ENCODE results near the gene IGF1. TPM values are rescaled to one million over a fixed set of nuclear protein-coding genes. Genes with fewer than 3 reads are reported as not detected.

The IGF1 gene
- total RNA-seq, 2 donors from 2014 or later: 15.8 to 44.8 TPM

DNA sequence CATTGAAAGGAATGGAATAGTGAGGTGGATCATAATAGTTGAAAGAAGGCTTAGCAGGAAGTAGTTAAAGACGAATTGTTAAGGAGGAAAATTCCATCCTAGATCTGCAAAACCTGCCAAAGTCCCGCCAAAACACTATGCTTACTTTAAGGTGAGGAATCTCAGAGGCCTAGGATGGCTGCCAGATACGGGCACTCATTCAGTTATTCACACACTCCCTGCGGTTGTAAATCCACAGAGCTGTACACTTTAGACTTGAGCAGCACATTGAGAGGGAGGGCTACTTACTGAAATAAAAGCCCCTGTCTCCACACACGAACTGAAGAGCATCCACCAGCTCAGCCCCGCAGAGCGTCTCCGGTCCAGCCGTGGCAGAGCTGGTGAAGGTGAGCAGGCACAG lies 5.0 kb downstream of the IGF1 start:
- Histone ChIP-seq H3K27ac (no peak overlapping the region), H3K4me3 (no peak overlapping the region), H3K4me1 (peaks cover 32% of the 10 kb centered on the region), H3K27me3 (no peaks in the 10 kb centered on the region), H3K36me3 (replicated peaks in 1 of 2; ENCODE audit: insufficient read depth in 1 of 2, low read depth in 2 of 2) (no peaks in the 10 kb centered on the region), H3K9me3 (no peaks in the 10 kb centered on the region)
- ATAC-seq: no peak
- 80% methylated on average over 9 of the region's 9 CpGs for WGBS, 2 donors
- TF ChIP-seq POLR2A (IDR thresholded peaks at IDR 0.05): no peak
- intact Hi-C loops (cut with DNase I): no loop called here
- DNase-seq: no peak

DNA sequence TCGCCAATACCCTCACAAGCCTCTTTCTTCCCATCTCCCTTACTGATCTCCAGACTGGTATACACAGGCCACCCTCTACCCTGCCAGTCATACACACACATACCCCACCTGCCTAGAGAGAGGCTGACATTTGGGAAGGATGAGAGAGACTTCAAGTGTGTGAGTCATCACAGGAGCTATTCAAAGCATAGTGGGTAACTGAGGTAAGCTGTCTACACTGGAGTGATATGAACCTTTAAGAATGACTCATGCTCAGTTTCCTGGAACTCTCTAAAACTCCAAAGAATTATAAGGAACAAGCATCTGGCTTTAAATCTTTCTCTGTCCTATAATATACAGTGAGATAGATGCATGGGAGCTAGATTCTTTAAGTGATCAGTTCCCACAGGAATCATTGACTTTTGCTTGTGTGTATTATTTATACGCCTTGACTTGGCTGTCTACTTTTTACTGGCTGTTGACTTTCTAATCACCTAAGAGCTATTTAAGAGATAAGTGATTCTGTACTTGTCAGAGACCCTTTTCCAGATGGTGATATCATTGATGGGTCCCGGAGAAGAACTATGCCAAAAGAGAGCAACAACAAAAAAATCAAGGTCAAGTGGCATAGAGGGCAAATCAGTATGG lies 5.8 kb downstream of the IGF1 start:
- ATAC-seq (peak; percentile 21), DNase-seq (no peak)
- intact Hi-C loops (cut with DNase I): no loop called here
- Histone ChIP-seq H3K4me1 (peaks cover 24% of the 10 kb centered on the region), H3K4me3 (no peak overlapping the region), H3K27ac (no peak overlapping the region), H3K27me3 (no peaks in the 10 kb centered on the region), H3K9me3 (no peaks in the 10 kb centered on the region), H3K36me3 (replicated peaks in 1 of 2; ENCODE audit: insufficient read depth in 1 of 2, low read depth in 2 of 2) (no peaks in the 10 kb centered on the region)
- TF ChIP-seq POLR2A (IDR thresholded peaks at IDR 0.05): no peak
- TF ChIP-seq, protein P1, sequence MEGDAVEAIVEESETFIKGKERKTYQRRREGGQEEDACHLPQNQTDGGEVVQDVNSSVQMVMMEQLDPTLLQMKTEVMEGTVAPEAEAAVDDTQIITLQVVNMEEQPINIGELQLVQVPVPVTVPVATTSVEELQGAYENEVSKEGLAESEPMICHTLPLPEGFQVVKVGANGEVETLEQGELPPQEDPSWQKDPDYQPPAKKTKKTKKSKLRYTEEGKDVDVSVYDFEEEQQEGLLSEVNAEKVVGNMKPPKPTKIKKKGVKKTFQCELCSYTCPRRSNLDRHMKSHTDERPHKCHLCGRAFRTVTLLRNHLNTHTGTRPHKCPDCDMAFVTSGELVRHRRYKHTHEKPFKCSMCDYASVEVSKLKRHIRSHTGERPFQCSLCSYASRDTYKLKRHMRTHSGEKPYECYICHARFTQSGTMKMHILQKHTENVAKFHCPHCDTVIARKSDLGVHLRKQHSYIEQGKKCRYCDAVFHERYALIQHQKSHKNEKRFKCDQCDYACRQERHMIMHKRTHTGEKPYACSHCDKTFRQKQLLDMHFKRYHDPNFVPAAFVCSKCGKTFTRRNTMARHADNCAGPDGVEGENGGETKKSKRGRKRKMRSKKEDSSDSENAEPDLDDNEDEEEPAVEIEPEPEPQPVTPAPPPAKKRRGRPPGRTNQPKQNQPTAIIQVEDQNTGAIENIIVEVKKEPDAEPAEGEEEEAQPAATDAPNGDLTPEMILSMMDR (IDR thresholded peaks at IDR 0.05): no peak
- 51 to 62% methylated on average over 3 of the region's 3 CpGs for WGBS, 2 donors

DNA sequence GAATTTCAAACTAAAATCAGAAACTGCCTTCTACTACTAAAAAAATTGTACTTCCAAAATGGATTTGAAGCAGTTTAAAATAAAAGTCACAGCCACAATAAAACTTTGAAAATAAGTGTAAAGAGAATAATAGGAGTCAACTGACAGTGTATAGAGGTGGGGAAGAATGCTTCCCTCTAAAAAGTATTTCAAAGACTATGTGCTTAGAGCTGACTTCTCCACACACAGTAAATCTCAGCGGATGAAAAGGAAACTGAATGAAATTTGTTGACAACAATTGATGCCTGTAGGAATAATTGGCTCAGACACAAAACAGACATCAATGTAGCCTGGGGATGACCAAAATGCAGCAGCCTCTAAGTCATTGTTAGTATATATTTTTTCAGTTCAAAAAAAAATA lies 7.9 kb downstream of the IGF1 start:
- DNase-seq (no peak), ATAC-seq (no peak)
- Histone ChIP-seq H3K4me3 (no peak overlapping the region), H3K36me3 (replicated peaks in 1 of 2; ENCODE audit: insufficient read depth in 1 of 2, low read depth in 2 of 2) (no peaks in the 10 kb centered on the region), H3K9me3 (no peaks in the 10 kb centered on the region), H3K4me1 (peaks cover 16% of the 10 kb centered on the region), H3K27me3 (no peaks in the 10 kb centered on the region), H3K27ac (no peak overlapping the region)
- TF ChIP-seq POLR2A (IDR thresholded peaks at IDR 0.05): no peak
- TF ChIP-seq, protein P1 (IDR thresholded peaks at IDR 0.05): no peak
- 78 to 94% methylated on average over 1 of the region's 1 CpG for WGBS, 2 donors
- intact Hi-C loops (cut with DNase I): no loop called here

DNA sequence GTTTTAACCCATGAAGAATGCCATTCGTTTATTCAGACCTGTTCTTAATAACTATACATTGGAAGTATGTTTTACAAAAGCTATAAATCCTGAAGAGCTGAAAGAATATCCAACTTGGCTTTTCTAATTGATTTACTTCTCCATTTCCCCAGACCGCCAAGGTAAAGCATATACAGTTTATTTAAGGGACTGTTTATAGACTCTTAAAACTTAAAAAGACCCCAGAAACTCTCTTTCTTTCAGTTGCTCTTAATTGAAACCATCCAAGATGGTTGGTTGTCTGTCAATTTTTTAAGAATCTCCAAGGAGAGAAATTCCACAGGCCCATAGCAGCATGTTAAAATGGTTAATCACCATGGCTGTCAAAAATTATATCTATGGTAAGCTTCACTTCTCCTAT lies 8.8 kb downstream of the IGF1 start:
- ATAC-seq: no peak
- intact Hi-C loops (cut with DNase I): no loop called here
- Histone ChIP-seq H3K9me3 (no peaks in the 10 kb centered on the region), H3K4me1 (peaks cover 16% of the 10 kb centered on the region), H3K4me3 (no peak overlapping the region), H3K27ac (no peak overlapping the region), H3K27me3 (no peaks in the 10 kb centered on the region), H3K36me3 (replicated peaks in 1 of 2; ENCODE audit: insufficient read depth in 1 of 2, low read depth in 2 of 2) (no peaks in the 10 kb centered on the region)
- 70 to 83% methylated on average over 2 of the region's 2 CpGs for WGBS, 2 donors
- DNase-seq: no peak
- TF ChIP-seq POLR2A (IDR thresholded peaks at IDR 0.05): no peak
- TF ChIP-seq, protein P1 (IDR thresholded peaks at IDR 0.05): no peak

DNA sequence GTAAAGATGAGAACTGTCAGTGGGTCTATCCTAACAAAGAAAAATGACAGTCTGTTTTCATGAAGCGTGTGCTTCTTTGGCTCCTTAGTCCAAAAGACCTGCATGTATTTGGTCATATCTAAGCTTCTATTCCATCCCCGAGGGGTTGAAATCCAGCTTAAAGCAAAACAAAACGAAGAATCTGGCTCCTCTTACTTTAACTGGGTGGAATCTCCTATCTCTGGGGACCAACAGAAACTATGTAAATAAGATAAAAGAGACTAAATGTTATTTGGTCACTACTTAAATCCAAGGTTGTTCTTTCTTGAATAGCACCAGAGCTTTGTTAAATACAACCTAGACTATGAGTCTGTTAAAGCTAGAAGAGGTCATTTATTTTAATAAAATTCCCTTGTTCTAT lies 9.4 kb downstream of the IGF1 start:
- no peak for DNase-seq
- Histone ChIP-seq H3K4me3 (no peak overlapping the region), H3K36me3 (replicated peaks in 1 of 2; ENCODE audit: insufficient read depth in 1 of 2, low read depth in 2 of 2) (no peaks in the 10 kb centered on the region), H3K4me1 (peaks cover 16% of the 10 kb centered on the region), H3K27ac (no peak overlapping the region), H3K9me3 (no peaks in the 10 kb centered on the region), H3K27me3 (no peaks in the 10 kb centered on the region)
- WGBS, 2 donors: 30 to 35% methylated on average over 3 of the region's 3 CpGs
- no peak for TF ChIP-seq POLR2A (IDR thresholded peaks at IDR 0.05)
- TF ChIP-seq, protein P1 (IDR thresholded peaks at IDR 0.05): no peak
- no peak for ATAC-seq
- intact Hi-C loops (cut with DNase I): no loop called here
